GM21447 (cell line): ENCODE measurements around the gene LHX3.
"Not testable (repeated sequence)": the region's sequence is repeated elsewhere in the genome, so short reads cannot be mapped to it uniquely, and the experiment has no call there.

Source experiments
- ATAC-seq: cut with Tn5 transposase; IDR thresholded peaks from one replicate; pipeline ENCODE4 v1.9.1; 2021; ENCODE audit not compliant: unreplicated experiment

The LHX3 gene

GRCh38 chr9:136157477-136158265 is 47.3 kb downstream of the LHX3 start:
- no peak for ATAC-seq

- ATAC-seq: no peak
Measured at GRCh38 chr9:136156209-136157120, 48.5 kb downstream of the LHX3 start.

GRCh38 chr9:136155576-136155975 is 49.4 kb downstream of the LHX3 start:
- ATAC-seq: no peak

DNA sequence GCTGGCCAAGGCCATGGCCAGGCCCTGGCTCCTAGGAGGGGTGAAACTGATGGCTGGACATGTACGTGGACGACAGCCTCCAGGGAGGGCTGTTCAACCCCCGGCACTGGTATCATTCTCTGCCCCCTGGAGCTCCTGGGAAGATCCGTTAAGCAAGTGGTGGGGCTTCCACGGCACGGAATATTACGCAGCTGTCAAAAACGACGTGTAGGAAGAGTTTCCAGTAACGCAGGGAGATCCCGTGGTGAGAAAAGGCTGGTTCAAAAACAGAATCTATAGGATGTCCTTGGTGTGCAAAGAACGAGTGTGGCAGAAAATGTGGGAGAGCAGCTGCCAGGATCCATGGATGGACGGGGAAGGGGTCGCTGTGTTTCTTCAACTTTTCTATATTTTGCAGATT is 50.0 kb downstream of the LHX3 start:
- ATAC-seq: no peak

- no peak for ATAC-seq
Measured at GRCh38 chr9:136153381-136154065, 51.4 kb downstream of the LHX3 start.

DNA sequence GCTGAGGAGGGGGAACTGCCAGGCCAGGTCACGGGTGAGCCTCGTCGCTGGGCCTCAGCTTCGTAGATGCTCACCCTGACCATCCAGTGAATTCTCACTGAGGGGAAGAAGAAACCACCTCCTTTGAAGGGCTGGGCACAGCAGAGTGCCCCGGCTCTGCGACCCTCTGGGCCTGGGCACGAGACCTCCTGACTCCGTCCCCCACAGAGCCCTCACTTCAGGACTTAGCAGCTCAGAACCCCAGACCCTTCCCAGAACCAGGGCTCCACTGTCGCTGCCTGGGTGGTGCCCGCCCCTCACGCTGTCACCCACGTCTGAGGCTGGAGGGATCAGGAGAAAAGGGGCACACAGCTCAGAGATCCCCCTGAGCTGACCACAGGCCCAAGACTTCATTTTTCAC is 52.0 kb downstream of the LHX3 start:
- ATAC-seq: no peak

DNA sequence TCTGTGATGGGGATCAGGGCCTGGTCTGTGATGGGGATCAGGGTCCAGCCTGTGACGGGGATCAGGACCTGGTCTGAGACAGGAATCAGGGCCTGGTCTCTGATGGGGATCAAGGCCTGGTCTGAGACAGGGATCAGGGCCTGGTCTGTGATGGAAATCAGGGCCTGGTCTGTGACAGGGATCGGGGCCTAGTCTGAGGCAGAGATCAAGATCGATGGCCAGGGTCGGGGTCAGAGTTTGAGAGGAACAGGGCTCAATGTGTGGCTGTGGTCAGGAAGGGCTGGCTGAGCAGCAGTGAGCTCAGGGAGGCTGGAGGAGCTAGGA is 52.4 kb downstream of the LHX3 start:
- no peak for ATAC-seq

DNA sequence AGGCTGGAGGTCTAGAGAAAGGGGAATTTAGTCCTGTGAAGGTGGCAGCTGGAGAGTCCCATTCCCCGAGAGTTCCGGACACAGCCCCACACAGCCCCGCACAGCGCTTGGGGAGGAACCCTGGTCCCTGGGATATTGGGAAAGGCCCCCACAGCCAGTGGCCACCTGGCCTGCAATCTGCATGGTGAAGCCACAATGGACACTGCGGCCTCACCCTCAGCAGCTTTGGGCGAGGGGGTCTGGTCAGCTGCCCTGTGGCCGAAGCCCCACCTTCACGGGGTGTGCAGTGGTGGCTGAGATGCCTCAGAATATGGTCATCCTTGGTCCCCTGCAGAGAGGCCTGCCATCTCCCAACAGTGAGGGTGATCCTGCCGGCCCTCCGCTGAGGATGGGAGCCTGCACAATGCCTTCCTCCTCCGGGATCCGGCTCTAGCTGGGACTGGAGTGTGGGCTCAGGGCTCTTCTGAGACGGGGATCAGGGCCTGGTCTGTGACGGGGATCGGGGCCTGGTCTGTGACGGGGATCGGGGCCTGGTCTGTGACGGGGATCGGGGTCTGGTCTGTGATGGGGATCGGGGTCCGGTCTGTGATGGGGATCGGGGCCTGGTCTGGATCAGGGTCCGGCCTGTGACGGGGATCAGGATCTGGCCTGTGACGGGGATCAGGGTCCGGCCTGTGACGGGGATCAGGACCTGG is 52.9 kb downstream of the LHX3 start:
- ATAC-seq: no peak

GRCh38 chr9:136151214-136151804 is 53.6 kb downstream of the LHX3 start:
- ATAC-seq: no peak

- not testable (repeated sequence) for ATAC-seq
Measured at GRCh38 chr9:136150664-136151213, 54.2 kb downstream of the LHX3 start.

GRCh38 chr9:136149853-136150252 is 55.1 kb downstream of the LHX3 start:
- ATAC-seq: no peak

DNA sequence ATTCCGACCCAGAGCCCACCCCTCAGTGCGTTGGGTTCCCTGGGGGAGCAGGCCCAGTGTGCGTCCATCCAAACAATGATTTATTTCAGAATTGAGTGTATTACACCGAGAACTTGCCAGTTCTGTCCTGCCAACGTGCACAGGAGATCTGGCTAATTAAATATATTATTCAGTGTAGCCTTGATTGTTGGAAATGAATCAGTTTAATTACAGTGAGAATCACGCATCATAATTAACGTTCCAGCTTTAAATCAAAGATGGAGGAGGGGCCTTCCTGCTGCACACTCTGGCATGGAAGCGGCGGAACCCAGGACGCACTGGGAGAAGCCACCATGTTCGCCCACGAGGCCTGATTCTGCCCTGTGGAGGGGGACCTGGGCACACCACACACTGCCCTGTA is 55.6 kb downstream of the LHX3 start:
- no peak for ATAC-seq

- ATAC-seq: no peak
Measured at GRCh38 chr9:136148766-136149165, 56.2 kb downstream of the LHX3 start.

- ATAC-seq: no peak
Measured at GRCh38 chr9:136147890-136148714, 56.8 kb downstream of the LHX3 start.

DNA sequence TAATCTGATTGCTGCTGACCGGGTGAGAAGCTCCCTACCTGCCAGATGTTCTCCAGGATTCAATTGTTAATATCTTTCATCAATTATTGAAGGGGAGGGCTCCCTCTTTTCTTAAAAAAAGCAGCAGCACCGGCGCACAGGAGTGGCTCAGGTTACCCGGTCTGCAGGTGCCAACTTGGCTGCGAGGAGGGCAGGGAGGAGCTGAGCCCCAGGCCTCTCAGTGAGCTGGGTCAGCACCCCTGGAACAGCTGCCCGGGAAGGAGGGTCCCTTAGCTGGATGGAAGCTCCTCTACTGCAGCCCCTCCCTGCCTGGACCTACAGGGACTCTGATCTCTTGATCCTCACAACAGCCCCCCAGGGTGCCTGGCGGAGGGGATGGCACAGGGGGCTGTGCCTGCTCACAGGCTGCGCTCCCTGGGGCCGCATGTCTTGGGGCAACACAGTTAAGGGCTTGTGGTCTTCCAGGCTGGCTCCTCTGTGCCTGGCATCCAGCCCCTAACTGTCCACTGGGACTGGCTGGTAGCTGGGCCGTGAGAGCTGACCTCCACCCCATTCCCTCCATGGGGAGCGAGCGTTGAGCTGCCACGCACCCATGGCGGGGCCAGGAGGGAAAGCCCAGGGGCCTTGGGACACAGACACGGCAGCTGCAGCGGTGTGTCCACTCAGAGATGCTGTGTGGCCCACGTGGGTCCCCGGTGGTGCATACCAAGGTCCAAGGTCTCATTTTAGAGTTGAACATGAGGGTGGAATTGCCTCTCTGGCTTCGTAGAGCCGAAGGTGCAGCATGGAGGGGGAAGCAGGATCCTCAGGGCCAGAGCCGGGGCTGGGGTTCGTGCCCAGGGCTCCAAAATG is 57.7 kb downstream of the LHX3 start:
- ATAC-seq: no peak
